Activated CD8-positive, alpha-beta memory T cell treated with anti-CD3 and anti-CD28 coated beads for 36 hours (primary cell): ENCODE results near the gene NF1. TPM values are rescaled to one million over a fixed set of nuclear protein-coding genes. Genes with fewer than 3 reads are reported as not detected.
"Not testable (repeated sequence)": the region's sequence is repeated elsewhere in the genome, so short reads cannot be mapped to it uniquely, and the experiment has no call there.

ENCODE experiments used
- CTCF ChIA-PET: fragments of 350-600 bp; sonication (Branson Sonifier 250); formaldehyde crosslinking; loops from one replicate; lab custom pipeline; 2021; ENCODE audit warnings: antibody characterized with exemption; lab: Charles Lee
- POLR2A ChIA-PET: fragments of 350-600 bp; sonication (Branson Sonifier 250); formaldehyde crosslinking; loops from one replicate; lab custom pipeline; 2021; ENCODE audit warnings: antibody characterized with exemption; lab: Charles Lee
- total RNA-seq, 2 experiments: library from RNA; stranded (reverse); gene quantifications; one replicate each; pipeline ENCODE4 v1.2.3, GENCODE V29; 2021

NF1 gene
- total RNA-seq, 2 experiments from 2014 or later = 20.4 to 24.0 TPM

DNA sequence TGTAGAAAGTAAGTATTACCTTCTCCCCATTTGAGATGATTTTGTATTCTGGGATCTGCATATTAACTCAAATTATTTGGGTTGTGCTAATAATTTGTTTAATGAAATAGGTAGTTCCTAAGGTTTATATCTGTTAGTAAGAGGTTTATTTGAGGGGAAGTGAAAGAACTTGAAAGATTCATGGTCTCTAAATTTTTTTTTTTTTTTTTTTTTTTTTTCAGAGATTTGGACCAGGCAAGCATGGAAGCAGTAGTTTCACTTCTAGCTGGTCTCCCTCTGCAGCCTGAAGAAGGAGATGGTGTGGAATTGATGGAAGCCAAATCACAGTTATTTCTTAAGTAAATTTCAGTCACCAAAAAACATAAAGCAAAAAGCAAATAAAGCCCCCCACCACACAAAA lies 137.1 kb downstream of the NF1 start:
- ChIA-PET CTCF (interaction anchor here (0.6 kb wide), 1 partner anchor 39 kb away, joined by 3 read pairs; no protein-coding TSS in a partner anchor), POLR2A (interaction anchor here (0.5 kb wide), 1 partner anchor 1661 kb away, joined by 4 read pairs; no protein-coding TSS in a partner anchor)

DNA sequence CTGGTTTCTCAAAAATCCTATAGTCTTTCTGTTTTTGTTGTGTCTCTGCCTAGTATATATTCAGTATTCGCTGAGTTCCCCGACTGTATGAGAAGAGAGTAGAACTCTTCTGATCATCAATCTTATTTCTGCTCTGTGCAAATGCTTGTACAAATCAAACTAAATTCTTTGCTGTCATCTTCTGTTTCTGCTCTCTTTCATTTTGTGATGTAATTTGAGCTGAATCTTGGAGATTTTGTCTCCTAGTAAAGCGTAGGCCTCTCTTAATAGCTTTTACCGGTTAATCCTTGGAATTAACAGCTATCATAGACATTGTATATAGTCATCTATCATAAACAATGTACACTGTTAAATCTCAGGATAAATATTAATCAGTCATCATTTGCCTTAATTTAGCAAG lies 140.3 kb downstream of the NF1 start:
- POLR2A ChIA-PET = no interaction called here
- CTCF ChIA-PET = interaction anchor here (0.7 kb wide), 1 partner anchor 137 kb away, joined by 4 read pairs; no protein-coding TSS in a partner anchor

DNA sequence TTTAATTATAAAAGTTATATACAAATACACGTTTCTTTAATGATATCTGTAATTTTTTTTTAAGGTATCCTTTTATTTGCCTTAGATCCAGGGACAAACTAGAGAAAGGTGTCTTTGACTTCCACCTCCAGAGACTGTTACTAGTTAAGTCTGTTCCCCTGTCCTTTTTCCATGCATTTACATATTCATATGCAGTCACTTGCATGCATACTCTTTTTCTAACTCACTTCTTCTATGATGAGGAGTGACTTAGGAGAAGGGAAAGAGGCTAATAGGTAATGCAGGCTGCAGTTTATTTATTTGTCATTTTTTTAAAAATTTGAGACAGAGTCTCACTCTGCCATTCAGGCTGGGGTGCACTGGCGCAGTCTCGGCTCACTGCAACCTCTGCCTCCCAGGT lies 141.4 kb downstream of the NF1 start:
- POLR2A ChIA-PET = no interaction called here
- CTCF ChIA-PET = no interaction called here

DNA sequence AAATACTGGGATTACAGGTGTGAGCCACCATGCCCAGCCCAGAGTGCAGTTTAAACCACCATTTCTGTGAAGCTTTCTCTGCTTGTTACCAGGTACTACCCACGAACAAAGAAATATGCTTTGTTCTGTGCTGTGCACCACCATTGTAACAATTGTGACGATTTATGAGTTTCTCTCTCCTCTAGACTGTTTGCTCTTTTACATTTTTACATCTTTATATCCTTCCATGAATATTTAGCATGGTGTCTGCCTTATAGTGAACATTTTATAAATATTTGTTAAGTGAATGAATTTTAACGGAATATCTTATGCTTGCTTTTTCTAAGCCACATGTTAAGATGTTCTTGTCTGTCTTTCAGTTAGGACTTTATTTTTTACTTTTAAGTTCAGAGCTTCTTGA lies 141.9 kb downstream of the NF1 start:
- POLR2A ChIA-PET = no interaction called here
- CTCF ChIA-PET = interaction anchor here (0.8 kb wide), 1 partner anchor 141 kb away, joined by 3 read pairs; no protein-coding TSS in a partner anchor

DNA sequence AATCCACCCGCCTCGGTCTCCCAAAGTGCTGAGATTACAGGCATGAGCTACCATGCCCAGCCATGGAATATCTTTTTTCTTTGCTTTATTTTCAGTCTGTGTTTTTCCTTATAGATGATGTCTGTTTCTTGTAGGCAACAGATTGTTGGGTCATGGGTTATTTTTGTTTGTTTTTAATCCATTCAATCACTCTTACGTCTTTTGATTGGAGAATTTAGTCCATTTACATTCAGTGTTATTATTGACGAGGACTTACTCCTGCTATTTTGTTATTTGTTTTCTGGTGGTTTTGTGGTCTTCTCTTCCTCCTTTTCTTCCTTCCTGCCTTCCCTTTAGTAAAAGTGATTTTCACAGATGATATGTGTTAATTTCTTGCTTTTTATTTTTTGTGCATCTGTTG lies 146.3 kb downstream of the NF1 start:
- ChIA-PET POLR2A (no interaction called here), CTCF (interaction anchor here (0.6 kb wide), 1 partner anchor 648 kb away, joined by 3 read pairs; no protein-coding TSS in a partner anchor)

DNA sequence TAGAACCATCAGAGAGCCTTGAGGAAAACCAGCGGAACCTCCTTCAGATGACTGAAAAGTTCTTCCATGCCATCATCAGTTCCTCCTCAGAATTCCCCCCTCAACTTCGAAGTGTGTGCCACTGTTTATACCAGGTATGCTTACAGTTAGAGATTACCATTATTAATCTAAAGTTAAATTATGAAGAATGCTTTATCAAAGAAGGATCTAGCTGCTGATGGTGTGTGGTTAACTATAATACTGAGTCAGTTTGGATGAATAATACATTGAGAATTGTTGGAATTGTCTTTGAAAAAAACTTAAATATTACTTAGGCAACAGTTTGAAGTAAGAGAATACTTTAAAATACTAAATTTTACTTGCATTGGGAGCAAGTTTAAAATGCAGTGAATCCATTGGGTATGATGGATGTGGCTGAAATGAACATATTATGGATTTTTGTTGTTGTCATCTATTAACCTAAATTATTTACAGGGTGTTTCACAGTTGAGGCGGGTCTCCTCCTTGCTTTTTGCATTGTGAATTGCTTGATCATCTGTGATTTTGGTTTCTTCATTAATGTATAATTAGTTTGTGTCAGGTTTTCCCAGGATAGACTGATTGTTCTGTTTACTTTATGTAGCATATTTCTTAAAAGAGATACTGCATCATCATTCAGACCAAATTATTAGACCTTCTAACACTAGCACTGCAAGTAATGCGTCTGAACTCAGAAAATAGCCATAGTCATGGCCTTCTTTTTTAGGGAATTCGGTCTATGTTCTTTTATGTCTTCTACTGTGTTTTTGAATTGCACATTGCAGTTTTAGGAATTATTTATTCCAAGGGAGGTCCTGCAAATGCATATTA lies 154.4 kb downstream of the NF1 start:
- POLR2A ChIA-PET = no interaction called here
- CTCF ChIA-PET = no interaction called here

DNA sequence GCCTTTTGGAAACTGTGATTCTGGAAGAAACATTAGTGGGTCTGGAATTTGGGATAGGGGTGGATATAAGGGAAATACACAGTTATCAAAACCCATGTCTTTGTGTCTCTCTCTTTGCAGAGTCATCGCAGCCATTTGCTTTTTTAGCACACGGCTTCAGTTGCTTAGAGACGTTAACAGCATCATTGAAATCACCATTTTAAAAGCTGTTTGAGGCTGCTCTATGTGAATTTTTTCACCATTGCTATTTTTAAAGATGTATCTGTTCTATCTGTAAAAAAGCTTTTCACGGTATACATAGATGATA lies 155.0 kb downstream of the NF1 start:
- CTCF ChIA-PET = no interaction called here
- POLR2A ChIA-PET = no interaction called here

DNA sequence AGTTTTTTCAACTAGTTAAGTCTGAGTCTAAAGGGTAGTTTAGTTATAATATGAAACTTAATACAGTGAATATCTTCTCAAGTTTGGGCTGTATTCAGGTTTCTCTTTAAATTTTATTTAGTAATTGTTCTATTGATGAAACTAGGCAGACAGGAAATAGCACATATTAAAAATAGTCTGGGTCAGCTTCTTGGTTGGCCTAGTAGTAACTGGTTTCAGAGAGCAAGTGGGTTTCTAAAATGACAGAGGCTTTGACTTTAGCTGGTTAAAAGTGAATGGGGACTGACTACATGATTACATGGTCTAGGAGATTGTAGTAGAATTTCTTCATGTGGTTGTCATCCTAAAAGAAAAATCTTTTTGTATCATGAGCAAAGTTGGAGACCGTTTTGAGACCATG lies 155.5 kb downstream of the NF1 start:
- ChIA-PET POLR2A (no interaction called here), CTCF (no interaction called here)

DNA sequence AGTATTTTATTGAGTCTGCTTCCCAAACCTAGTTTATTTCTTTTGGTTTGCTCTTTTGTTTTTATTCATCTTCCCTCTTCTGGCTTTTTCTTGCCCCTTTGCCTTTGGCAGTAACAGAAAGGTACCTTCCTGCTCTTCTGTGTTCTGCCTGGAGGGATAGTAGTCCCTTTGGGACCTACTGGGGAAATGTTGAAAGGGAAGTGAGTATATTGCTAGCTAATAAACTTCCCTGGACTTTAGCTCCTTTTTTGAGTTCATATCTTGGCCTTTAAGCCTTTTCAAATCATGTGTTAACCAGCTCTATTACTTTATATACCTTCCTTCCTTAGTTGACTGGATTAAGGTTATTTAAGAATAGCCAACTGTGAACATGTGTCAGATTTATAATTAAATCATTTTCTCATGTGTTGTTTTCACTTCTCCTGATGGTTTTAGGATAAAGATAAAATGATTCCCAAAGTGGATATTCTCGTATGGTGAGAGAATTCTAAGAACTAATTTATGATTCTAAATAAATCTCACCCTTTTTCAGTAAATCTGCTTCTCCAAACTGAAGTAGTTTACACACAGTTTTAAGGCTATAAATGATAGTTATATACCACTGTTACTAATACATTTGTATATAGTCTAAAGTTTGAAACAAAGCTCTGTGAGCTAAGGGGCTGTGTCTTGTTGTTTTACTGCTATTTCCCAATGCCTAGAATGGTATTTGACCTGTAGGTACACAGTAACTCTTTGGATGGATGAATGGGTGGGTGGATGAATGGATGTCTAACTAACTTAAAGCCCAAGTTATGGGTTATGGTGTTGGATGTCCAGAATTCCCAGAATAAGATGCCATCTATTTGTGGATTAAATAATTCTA lies 156.6 kb downstream of the NF1 start:
- ChIA-PET POLR2A (no interaction called here), CTCF (no interaction called here)

DNA sequence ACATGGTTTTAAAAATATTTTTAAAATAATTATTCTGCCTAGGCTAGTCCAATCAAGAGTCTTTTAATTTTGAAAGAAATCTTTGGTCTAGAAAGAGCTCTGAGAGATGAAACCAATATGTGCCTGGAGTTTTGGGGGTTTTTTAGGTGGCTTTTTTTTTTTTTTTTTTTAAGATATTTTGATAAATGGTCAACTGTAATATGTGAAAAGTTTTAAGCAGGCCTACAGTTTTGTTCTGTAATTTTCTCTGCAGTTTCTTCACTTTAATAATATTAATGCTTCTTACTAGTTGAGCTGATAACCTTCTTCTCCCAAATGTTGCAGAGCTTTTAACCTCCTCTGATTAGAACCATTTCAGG lies 157.2 kb downstream of the NF1 start:
- POLR2A ChIA-PET = no interaction called here
- CTCF ChIA-PET = interaction anchor here (0.7 kb wide), 1 partner anchor 137 kb away, joined by 3 read pairs; no protein-coding TSS in a partner anchor

DNA sequence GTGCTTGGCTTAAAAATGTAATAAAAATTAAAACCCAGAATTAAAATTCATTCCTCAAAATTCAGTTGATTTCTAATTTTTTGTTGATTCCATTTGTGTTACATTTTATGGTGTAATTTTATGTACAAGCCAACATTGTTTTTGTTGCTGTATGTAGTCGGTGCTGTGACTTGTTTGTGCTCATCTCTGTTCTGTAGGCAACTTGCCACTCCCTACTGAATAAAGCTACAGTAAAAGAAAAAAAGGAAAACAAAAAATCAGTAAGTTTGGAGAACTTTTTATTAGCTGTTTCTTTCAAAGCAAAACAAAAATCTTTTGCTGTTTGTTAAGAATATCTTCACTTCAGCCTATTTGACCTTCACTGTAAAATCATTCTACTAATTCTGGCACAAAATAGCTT lies 158.0 kb downstream of the NF1 start:
- ChIA-PET CTCF (no interaction called here), POLR2A (no interaction called here)

DNA sequence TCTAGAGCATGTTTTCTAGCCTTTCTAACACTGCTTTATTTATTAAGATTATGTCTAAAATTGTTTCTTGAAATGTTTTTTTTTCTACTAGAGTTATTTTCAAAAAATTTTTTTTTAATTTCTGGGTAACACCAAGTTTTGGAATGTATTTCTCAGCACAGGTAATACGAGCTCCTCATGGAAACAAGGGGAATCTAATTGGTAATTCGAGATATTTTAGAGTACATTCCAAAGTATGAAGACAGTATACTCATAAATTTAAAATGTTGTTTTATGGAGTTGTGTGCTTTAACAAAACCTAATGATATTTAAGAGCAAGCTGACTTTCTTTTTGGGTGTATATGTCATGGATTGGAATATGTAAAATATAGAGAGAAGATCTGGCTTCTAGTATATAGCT lies 159.9 kb downstream of the NF1 start:
- ChIA-PET CTCF (interaction anchor here (0.6 to 0.7 kb wide), 2 partner anchors 125 to 332 kb away, joined by 3 read pairs; no protein-coding TSS in a partner anchor), POLR2A (interaction anchor here (0.6 kb wide), 1 partner anchor 193 kb away, joined by 5 read pairs; no protein-coding TSS in a partner anchor)

DNA sequence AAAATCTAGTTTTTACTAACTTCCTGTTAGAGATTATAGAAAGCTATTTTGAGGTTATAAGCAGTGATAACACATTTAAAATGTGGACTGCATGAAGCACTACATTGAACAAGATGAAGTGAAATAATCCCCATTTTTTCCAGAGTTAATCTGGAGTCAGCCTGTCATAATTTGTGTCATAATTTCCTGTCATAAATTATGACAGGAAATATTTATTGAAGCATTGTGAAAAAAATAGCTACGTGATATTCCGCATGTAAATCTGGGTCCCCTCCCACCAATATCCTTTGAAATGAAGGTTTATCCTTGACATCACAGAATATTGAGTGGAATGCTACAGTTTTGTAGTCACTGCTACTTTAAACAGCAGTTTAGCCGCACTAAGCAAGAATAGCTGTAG lies 162.2 kb downstream of the NF1 start:
- POLR2A ChIA-PET = interaction anchor here (0.7 kb wide), 1 partner anchor 25 kb away, joined by 3 read pairs; no protein-coding TSS in a partner anchor

DNA sequence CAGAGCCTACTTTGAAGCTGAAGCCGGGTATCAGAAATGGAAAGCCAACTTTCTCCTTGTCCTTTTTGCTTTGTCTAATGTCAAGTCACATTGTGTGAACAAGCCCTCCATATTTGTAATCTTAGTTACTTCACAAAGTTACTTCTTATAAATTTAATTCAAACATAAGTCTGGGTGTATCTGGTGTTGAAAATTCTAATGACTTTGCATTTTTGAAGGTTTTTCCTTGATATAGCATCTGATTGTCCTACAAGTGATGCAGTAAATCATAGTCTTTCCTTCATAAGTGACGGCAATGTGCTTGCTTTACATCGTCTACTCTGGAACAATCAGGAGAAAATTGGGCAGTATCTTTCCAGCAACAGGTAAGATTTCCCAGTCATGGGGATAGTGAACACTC lies 165.4 kb downstream of the NF1 start:
- POLR2A ChIA-PET = no interaction called here
- CTCF ChIA-PET = no interaction called here

More for the DNA sequence above, 162.2 kb downstream of the NF1 start:
- CTCF ChIA-PET = interaction anchor here (0.6 kb wide), 1 partner anchor 126 kb away, joined by 5 read pairs; no protein-coding TSS in a partner anchor

DNA sequence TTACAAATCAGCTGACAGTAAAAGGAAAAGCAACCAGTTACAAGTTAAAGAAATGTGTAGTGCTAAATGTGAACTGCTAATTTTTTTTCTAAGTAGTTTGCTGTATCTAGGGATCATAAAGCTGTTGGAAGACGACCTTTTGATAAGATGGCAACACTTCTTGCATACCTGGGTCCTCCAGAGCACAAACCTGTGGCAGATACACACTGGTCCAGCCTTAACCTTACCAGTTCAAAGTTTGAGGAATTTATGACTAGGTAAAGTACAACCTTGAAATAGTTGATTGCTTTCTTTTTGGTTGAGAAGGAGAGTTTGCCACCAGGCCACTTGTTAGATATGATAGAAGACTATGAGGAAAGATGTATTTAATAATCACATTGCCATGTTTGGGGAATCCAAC lies 166.8 kb downstream of the NF1 start:
- POLR2A ChIA-PET = no interaction called here
- CTCF ChIA-PET = no interaction called here

DNA sequence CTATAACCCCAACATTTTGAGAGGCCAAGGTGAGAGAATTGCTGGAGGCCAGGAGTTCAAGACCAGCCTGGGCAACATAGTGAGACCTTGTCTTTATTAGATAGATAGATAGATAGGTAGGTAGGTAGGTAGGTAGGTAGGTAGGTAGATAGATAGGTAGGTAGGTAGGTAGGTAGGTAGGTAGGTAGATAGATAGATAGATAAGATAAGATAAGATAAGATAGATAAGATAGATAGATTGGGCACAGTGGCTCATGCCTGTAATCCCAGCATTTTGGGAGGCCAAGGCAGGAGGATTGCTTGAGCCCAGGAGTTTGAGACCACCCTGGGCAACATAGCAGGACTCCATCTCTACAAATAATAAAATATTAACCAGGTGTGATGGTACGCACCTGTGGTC lies 168.1 kb downstream of the NF1 start:
- CTCF ChIA-PET = not testable (repeated sequence)

DNA sequence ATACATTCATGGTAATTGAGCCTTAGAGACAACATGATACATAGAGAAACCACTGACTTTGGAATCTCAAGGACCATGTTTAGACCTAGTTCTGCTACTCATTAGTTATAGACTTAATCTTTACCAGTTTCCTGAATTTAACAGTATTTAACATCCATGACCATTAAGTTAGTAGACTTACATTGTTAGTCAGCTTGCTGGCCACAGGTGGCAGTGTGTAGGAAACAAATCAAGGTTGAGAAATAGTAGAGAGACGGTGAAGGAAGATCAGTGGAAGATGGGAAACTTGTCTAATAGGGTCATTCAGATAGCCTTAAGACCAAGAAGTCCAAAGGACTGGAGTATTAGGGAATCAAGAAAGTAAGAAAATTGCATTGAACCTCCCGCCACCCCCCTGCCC lies 171.3 kb downstream of the NF1 start:
- POLR2A ChIA-PET = no interaction called here
- CTCF ChIA-PET = interaction anchor here (0.9 kb wide), 1 partner anchor 74 kb away, joined by 3 read pairs; no protein-coding TSS in a partner anchor

More for the DNA sequence above, 168.1 kb downstream of the NF1 start:
- POLR2A ChIA-PET = not testable (repeated sequence)

DNA sequence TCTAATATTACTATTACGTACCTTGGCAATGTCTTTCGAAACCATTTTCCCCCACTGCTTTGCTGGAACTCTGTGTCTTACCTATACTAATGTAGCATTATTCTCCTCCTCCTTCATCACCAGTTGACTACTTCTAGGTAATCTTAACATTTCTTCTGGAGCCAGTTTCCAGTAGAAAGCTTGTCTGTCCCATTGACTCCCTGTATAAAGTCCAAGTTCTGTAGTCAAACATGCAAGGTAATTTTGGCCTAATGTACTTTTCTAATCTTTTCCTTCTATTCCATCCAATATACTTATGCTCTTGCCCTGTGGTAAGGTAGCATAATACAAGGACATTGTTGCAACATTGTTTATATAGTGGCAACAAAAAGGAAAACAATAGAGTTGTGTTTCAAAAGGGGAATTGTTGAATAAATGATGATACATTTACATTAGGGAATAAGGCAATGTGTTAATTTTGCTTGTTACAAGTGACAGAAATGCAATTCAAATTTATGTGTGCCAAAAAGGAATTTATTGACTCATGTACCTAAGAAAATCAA lies 174.3 kb downstream of the NF1 start:
- ChIA-PET POLR2A (no interaction called here), CTCF (no interaction called here)

DNA sequence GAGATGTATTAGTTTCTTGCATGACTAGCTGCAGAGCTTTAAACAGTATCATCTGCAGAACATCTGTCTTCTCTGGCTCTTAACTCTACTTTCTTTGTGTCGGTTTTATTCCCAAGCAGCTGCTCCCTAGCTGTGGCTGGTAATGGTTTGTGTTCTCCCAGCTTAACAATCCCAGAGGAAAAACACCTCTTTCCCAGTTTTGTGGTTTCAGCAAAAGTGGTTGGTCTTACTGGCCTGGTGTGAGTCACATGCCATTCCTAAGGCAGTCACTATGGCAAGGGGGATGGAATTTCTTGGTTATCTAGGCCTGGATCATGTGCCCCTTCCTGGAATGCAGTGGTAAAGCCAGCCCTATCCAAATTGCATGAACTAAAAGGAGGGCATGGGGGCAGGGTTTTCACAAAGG lies 174.8 kb downstream of the NF1 start:
- ChIA-PET POLR2A (no interaction called here), CTCF (no interaction called here)

DNA sequence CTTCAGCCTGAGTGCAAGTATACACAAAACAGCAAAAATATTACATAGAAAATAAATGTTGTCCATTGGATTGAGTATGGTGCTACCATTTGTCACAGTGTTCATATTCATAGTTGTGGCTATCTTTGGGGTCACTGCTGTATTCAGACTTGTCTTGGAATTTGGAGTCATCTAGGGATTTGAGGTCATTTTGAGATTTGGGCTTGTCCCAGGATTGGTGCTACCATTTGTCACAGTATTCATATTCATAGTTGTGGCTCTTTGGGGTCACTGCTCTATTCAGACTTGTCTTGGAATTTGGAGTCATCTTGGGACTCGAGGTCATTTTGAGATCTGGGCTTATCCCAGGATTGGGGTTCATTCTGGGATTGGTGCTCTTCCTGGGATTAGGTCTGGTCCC lies 177.5 kb downstream of the NF1 start:
- ChIA-PET POLR2A (no interaction called here), CTCF (no interaction called here)
